OCI-LY3 (cell line): Measurements from ENCODE around the gene CD40.
A peak's percentile ranks its signal among the peaks of the same experiment; 100 is the strongest.

Experiments
- EZH2phosphoT487 ChIP-seq: fragments of 200-600 bp; shearing (Covaris generic); IDR thresholded peaks from 2 replicates; pipeline ENCODE4 v1.6.1; 2018; ENCODE audit warnings: antibody characterized with exemption, mixed run types, low read depth
- TF ChIP-seq, protein P1 (sequence below): fragments of 200-600, 300-600 bp; sonication (generic); IDR thresholded peaks from 2 replicates; pipeline ENCODE4 v1.5.1; 2014; ENCODE audit warnings: antibody characterized with exemption, low read length, low read depth

DNA sequence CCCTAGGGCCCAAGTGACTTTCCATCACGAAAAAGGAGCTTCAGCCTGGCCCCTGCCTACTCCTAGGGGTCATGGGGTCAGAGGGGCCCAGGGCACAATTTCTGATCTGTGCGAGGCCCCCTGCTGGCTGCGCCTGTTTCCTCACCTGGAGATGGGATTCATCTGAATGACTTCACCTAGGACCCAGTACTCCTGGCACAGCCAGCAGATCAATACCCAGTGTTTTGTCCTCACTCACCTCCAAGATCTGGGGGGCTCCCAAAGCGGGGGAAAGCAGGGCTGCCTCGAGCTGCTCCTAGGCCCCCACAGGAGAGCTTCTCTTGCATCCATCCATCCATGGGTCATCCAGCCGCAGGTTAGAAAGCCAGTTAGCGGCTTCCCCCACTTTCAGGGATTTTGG is 33.8 kb downstream of the CD40 start:
- TF ChIP-seq, protein P1, sequence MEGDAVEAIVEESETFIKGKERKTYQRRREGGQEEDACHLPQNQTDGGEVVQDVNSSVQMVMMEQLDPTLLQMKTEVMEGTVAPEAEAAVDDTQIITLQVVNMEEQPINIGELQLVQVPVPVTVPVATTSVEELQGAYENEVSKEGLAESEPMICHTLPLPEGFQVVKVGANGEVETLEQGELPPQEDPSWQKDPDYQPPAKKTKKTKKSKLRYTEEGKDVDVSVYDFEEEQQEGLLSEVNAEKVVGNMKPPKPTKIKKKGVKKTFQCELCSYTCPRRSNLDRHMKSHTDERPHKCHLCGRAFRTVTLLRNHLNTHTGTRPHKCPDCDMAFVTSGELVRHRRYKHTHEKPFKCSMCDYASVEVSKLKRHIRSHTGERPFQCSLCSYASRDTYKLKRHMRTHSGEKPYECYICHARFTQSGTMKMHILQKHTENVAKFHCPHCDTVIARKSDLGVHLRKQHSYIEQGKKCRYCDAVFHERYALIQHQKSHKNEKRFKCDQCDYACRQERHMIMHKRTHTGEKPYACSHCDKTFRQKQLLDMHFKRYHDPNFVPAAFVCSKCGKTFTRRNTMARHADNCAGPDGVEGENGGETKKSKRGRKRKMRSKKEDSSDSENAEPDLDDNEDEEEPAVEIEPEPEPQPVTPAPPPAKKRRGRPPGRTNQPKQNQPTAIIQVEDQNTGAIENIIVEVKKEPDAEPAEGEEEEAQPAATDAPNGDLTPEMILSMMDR: peak; percentile 82
- no peak for TF ChIP-seq EZH2phosphoT487
